AG04449 (cell line): ENCODE results near the gene TPP2.

Experiments
- CTCF ChIA-PET: fragments of 350-600 bp; formaldehyde crosslinking; extraction: SDS; loops from one replicate; lab custom pipeline; 2021; ENCODE audit warnings: antibody characterized with exemption; lab: Yijun Ruan, JAX
- POLR2A ChIA-PET: fragments of 400-600, 350-600 bp; formaldehyde crosslinking; extraction: SDS; loops from one replicate; lab custom pipeline; 2020; ENCODE audit warnings: antibody characterized with exemption, inconsistent platforms; lab: Yijun Ruan, JAX
- DNase-seq: peaks from one replicate; pipeline ENCODE4 v3.0.0-alpha.2; 2010; ENCODE audit warnings: low read depth, low spot score
- H3K4me3 ChIP-seq: 2 replicates; pipeline ENCODE4 v1.5.1; 2011; ENCODE audit warnings: low read depth, mild to moderate bottlenecking, control low read depth, low read length
- TF ChIP-seq, protein P1 (sequence below): IDR thresholded peaks from one replicate; pipeline ENCODE4 v1.5.1; 2011; ENCODE audit warnings: mild to moderate bottlenecking, moderate library complexity, low read length, control low read depth, inconsistent platforms; ENCODE audit not compliant: insufficient read depth; ENCODE audit errors: missing control alignments

TPP2 gene

DNA sequence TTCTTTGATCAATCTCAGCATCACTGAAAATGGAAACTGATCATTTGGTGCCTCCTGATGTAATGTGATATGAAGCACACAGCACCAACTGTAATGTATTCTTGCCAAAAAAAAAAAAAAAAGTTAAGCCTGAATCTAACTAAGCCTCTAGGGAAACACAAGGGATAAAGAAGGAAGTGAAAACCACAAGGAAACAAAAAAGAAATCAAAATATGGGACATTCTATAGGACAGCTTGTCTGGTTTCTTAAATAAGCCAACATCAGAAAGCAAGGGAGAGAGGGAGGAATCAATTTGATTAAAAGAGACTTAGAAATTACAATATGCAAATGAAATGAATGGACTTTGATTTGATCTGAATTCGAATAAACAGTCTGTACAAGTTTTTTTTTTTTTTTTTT lies 118.7 kb downstream of the TPP2 start:
- CTCF ChIA-PET, result interaction anchor here (2.1 kb wide), 1 partner anchor 9 kb away, joined by 8 read pairs; no protein-coding TSS in a partner anchor
- H3K4me3 ChIP-seq, result no peak overlapping the region
- POLR2A ChIA-PET, result no interaction called here
- DNase-seq, result no peak
- TF ChIP-seq, protein P1, sequence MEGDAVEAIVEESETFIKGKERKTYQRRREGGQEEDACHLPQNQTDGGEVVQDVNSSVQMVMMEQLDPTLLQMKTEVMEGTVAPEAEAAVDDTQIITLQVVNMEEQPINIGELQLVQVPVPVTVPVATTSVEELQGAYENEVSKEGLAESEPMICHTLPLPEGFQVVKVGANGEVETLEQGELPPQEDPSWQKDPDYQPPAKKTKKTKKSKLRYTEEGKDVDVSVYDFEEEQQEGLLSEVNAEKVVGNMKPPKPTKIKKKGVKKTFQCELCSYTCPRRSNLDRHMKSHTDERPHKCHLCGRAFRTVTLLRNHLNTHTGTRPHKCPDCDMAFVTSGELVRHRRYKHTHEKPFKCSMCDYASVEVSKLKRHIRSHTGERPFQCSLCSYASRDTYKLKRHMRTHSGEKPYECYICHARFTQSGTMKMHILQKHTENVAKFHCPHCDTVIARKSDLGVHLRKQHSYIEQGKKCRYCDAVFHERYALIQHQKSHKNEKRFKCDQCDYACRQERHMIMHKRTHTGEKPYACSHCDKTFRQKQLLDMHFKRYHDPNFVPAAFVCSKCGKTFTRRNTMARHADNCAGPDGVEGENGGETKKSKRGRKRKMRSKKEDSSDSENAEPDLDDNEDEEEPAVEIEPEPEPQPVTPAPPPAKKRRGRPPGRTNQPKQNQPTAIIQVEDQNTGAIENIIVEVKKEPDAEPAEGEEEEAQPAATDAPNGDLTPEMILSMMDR, result no peak

DNA sequence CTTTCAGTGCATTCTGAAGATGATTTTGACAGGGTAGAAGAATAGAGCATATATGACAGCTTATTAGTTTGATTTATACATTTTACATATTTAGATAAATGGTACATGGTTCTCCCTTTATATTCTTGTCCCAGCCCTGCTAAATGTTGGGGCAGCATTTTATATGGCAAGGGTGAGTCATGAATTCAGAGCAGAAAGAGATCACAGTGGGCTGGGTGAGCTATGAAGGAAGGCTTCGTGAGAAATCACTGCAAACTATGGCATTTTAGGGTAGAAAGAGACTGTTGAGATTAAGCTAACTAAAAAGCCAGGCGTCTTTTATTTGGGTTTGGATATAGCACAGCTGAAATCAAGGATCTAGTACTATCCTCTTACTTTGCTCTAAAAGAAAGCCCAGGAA lies 122.0 kb downstream of the TPP2 start:
- ChIA-PET CTCF (interaction anchor here (1.6 to 2.9 kb wide), 2 partner anchors 127 to 138 kb away, joined by 5 to 16 read pairs; no protein-coding TSS in a partner anchor), POLR2A (no interaction called here)
- DNase-seq, result no peak
- H3K4me3 ChIP-seq, result no peak overlapping the region
- TF ChIP-seq, protein P1, result no peak

DNA sequence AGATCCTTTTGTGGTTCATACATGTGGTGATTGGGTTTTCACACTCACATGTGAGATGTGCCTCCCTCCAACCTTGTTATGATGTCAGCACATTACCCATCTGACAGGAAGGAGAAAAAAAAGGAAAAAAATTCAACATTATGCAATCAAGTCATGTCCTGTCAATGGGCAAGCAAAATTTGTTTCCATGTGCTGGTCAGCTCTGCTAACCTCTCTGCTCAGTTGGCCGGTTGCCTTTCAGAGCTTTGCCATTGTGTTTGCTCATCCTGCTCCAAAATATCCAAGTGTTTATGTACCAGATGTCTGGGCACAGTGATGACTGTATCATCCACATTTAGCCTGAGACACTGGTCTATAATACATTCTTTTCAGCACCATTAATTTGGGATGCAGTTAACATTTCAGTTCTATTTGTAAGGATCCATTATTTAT lies 125.0 kb downstream of the TPP2 start:
- peak; percentile 19 for DNase-seq
- ChIA-PET POLR2A (no interaction called here), CTCF (interaction anchor here (0.9 to 2.2 kb wide), 5 partner anchors 14 to 142 kb away, joined by 3 to 8 read pairs (median 4); no protein-coding TSS in a partner anchor)
- TF ChIP-seq, protein P1, result no peak
- H3K4me3 ChIP-seq, result no peak overlapping the region

DNA sequence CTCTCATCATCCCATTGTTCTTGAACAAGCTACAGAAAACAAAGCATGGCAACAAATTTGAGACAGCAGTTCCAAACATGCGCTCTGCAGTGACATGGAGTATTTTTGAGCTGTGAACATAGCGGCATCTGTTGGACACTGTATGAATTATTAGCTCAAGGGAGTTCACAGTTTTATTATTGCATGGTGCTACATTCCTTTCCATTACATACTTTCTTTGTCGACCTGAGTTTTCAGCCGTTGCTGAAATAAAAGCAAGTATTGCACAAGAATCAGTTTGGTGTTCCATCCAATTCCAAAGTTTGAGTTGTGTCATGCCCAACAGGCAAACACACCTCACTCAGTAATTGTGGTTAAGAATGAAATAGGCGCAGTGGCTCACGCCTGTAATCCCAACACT lies 128.1 kb downstream of the TPP2 start:
- DNase-seq, result peak; percentile 23
- ChIA-PET POLR2A (interaction anchor here (0.9 to 1.0 kb wide), 2 partner anchors 129 to 131 kb away, joined by 3 to 4 read pairs; no protein-coding TSS in a partner anchor), CTCF (interaction anchor here (0.6 to 3.2 kb wide), 32 partner anchors 9 to 169 kb away, joined by 3 to 70 read pairs (median 5); partner anchors contain the start of gene TPP2)
- TF ChIP-seq, protein P1, result peak; percentile 58
- H3K4me3 ChIP-seq, result no peak overlapping the region

DNA sequence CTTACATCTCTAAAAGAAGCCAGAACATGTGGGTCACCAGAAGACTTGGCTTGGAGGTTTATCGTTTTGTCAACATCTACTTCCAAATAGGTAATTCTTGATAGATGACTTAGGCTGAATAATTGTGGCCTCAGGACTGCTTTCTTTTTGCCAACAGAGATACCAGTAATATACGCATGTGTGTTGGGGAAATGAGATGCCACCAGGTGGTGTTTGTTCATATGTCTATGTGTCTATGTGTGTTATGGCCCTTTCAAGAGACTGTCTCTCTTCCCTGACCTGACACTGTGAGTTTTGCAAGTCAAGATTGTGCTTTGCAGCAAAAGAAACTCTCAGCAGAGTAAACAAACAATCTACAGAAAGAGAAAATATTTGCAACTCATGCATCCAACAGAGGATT lies 129.6 kb downstream of the TPP2 start:
- no peak for DNase-seq
- no peak overlapping the region for H3K4me3 ChIP-seq
- ChIA-PET POLR2A (interaction anchor here (0.7 kb wide), 1 partner anchor 21 kb away, joined by 3 read pairs; no protein-coding TSS in a partner anchor), CTCF (interaction anchor here (1.8 to 3.2 kb wide), 6 partner anchors 15 to 146 kb away, joined by 5 to 70 read pairs (median 13); no protein-coding TSS in a partner anchor)
- TF ChIP-seq, protein P1, result no peak
